Epithelial cell of proximal tubule (primary cell): ENCODE measurements around the gene PIK3R1. TPM values are rescaled to one million over a fixed set of nuclear protein-coding genes. Genes with fewer than 3 reads are reported as not detected.

Experiments
- DNase-seq: peaks from one replicate; pipeline ENCODE4 v3.0.0-alpha.2; 2011; ENCODE audit warnings: low read depth
- H3K4me3 ChIP-seq: 2 replicates; pipeline ENCODE4 v1.5.1; 2011; ENCODE audit warnings: low read depth, mild to moderate bottlenecking, low read length
- CTCF ChIP-seq: conservative IDR thresholded peaks from 2 replicates; pipeline ENCODE4 v1.5.1; 2012; ENCODE audit warnings: low read depth, mild to moderate bottlenecking, low read length
- total RNA-seq: library from RNA; depleted of rRNA; stranded (reverse); fragments of >200 nt; gene quantifications from 2 replicates; pipeline ENCODE4 v1.2.3, GENCODE V29; 2015

Gene PIK3R1
- total RNA-seq, 1 donor from 2014 or later, result 5.9 TPM

DNA sequence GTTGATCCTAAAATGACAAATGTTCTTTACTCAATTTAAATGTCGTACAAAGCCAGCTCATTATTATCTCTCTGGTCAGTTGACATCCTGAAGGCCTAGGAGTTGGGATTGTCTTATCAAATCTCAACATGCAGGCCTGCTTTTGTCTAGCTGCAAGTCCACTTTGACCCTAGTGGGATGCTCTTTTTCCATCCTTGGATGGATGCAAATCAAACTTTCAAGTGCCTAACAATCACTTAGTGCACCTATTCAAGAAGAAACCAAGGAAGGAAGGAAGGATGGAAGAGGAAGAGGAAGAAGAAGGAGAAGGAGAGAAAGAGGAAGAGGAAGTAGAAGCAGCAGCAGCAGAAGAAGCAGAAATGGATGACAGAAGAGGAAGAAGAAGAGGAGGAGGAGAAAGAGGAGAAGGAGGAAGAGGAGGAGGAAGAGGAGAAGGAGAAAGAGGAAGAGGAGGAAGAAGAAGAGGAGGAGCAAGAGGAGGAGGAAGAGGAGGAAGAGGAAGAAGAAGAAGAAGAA is 109.6 kb downstream of the PIK3R1 start:
- DNase-seq, result no peak
- H3K4me3 ChIP-seq, result no peak overlapping the region
- no peak for TF ChIP-seq CTCF

GRCh38 chr5:68329554-68330255 is 114.1 kb downstream of the PIK3R1 start:
- no peak for DNase-seq
- no peak for TF ChIP-seq CTCF
- H3K4me3 ChIP-seq, result no peak overlapping the region

DNA sequence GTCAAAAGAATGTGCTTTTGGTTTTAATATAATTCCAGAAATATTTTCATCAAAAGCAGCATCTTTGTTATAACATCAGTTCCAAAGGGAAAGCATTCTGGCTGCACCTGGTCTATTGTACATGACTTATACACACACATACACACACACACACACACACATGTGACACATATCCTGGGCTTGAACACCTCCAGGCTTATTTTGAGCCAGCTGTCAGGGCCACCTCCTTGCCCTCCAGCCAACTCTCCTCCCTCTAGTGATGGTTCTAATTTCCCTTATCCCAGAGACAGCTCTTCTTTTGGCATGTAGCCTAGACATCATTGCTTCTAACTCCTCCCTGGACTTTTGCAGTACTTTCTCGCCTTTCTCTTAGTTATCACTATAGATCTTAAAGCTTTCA is 115.0 kb downstream of the PIK3R1 start:
- TF ChIP-seq CTCF, result no peak
- no peak overlapping the region for H3K4me3 ChIP-seq
- no peak for DNase-seq

GRCh38 chr5:68331192-68332079 is 115.9 kb downstream of the PIK3R1 start:
- no peak overlapping the region for H3K4me3 ChIP-seq
- no peak for TF ChIP-seq CTCF
- no peak for DNase-seq

DNA sequence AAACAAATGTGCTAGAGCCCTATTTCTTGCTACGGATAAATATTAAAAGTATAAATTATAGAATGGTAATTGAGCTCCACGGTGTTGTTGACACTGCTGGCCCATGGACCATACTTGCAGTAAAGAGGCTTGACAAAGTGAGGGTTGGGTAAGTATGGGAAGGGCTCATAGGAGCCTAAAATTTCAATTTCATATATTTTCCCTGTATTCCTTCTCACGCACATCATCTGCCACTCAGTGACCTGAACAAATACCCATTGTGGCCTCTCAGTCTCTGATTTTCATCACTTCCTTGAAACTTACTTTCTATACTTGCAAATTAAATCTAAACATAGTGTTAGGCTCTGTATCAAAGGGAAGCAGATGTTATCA is 116.5 kb downstream of the PIK3R1 start:
- no peak for DNase-seq
- TF ChIP-seq CTCF, result no peak
- no peak overlapping the region for H3K4me3 ChIP-seq

DNA sequence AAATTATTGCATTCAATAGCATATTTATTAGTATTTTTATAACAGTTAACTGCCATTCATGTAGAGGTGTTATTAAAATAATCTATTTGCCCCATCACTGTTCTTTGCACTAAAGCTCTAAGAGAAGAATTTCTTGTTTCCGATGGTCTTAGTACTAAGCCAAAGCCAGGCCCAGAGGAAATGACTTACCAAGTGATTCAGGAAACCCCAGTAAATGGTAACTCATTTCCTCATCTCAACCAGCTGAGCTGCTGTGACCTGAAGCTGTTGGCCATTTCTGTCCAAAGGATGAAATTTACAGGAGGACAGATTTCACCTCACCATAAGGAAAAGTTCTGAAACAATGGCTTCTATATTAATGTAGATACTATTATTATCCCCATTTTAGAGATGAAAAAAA is 117.0 kb downstream of the PIK3R1 start:
- no peak overlapping the region for H3K4me3 ChIP-seq
- TF ChIP-seq CTCF, result no peak
- DNase-seq, result no peak
